NCI-H1105 treated with DMSO at 0.1 percent for 48 hours (cell line): ENCODE measurements around the gene INSL3.
A peak's percentile ranks its signal among the peaks of the same experiment; 100 is the strongest.
"Not testable (repeated sequence)": the region's sequence is repeated elsewhere in the genome, so short reads cannot be mapped to it uniquely, and the experiment has no call there.

Experiments used
- DNase-seq: peaks from one replicate; lab custom pipeline; 2025; lab: John Stamatoyannopoulos, UW

INSL3 gene

GRCh38 chr19:17812099-17812498 lies 9.2 kb downstream of the INSL3 start:
- DNase-seq = no peak

- DNase-seq = no peak
Measured at GRCh38 chr19:17811681-17812080, 9.6 kb downstream of the INSL3 start.

- DNase-seq = no peak
Measured at GRCh38 chr19:17811103-17811502, 10.2 kb downstream of the INSL3 start.

GRCh38 chr19:17807731-17808316 lies 13.5 kb downstream of the INSL3 start:
- DNase-seq = no peak

- DNase-seq = no peak
Measured at GRCh38 chr19:17806945-17807344, 14.4 kb downstream of the INSL3 start.

GRCh38 chr19:17805427-17805826 lies 15.9 kb downstream of the INSL3 start:
- no peak for DNase-seq

GRCh38 chr19:17803264-17803896 lies 17.9 kb downstream of the INSL3 start:
- DNase-seq = no peak

GRCh38 chr19:17802137-17802858 lies 19.0 kb downstream of the INSL3 start:
- DNase-seq = no peak

GRCh38 chr19:17798599-17798998 lies 22.7 kb downstream of the INSL3 start:
- not testable (repeated sequence) for DNase-seq

GRCh38 chr19:17797424-17798201 lies 23.7 kb downstream of the INSL3 start:
- DNase-seq = no peak

- no peak for DNase-seq
Measured at GRCh38 chr19:17796838-17797423, 24.4 kb downstream of the INSL3 start.

- no peak for DNase-seq
Measured at GRCh38 chr19:17796013-17796837, 25.1 kb downstream of the INSL3 start.

- DNase-seq = no peak
Measured at GRCh38 chr19:17795495-17795856, 25.8 kb downstream of the INSL3 start.

GRCh38 chr19:17794731-17795494 lies 26.4 kb downstream of the INSL3 start, which contains the start of gene B3GNT3:
TSS of gene B3GNT3 (plus strand) at chr19:17795138. CDS start at chr19:17807808, 12,670 bp downstream.
- DNase-seq = peak; percentile 41

- no peak for DNase-seq
Measured at GRCh38 chr19:17794412-17794730, 26.9 kb downstream of the INSL3 start.

- DNase-seq = no peak
Measured at GRCh38 chr19:17790059-17790780, 31.1 kb downstream of the INSL3 start.

GRCh38 chr19:17788632-17789031 lies 32.7 kb downstream of the INSL3 start:
- DNase-seq = no peak

GRCh38 chr19:17787274-17787913 lies 33.9 kb downstream of the INSL3 start:
- no peak for DNase-seq

- DNase-seq = peak; percentile 79
Measured at GRCh38 chr19:17784201-17785008, 36.9 kb downstream of the INSL3 start.
